Activated CD4-positive, CD25-positive, alpha-beta regulatory T cell treated with anti-CD3 and anti-CD28 coated beads, Interleukin-2, amount 50 U/mL, for 16 hours (primary cell): ENCODE results near the gene AMDHD2.
"Not testable (repeated sequence)": the region's sequence is repeated elsewhere in the genome, so short reads cannot be mapped to it uniquely, and the experiment has no call there.

Experiments
- DNase-seq: peaks from one replicate; pipeline ENCODE4 v3.0.0-alpha.2; 2020; ENCODE audit warnings: low read depth, low spot score

Gene AMDHD2

DNA sequence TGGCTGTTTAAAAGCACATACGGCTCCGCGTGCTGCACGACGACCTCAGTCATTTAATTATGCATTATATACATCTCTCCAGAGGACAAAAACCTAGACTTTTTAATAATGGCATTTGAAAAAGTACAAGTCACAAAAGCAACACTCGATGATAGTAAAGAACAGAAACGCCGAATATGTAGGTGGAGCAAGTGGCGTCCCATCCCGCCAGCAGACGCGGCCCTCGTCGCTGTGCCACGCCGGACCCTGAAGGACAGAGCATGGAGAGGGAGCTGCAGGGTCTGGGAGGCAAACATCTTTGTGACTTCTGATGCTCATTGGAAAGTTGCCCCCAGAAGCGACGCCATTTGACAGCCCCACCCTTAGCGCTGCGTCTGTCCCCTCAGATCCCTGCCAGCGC, 55.7 kb downstream of the AMDHD2 start:
- not testable (repeated sequence) for DNase-seq

GRCh38 chr16:2577044-2577443, 56.9 kb downstream of the AMDHD2 start:
- not testable (repeated sequence) for DNase-seq

DNA sequence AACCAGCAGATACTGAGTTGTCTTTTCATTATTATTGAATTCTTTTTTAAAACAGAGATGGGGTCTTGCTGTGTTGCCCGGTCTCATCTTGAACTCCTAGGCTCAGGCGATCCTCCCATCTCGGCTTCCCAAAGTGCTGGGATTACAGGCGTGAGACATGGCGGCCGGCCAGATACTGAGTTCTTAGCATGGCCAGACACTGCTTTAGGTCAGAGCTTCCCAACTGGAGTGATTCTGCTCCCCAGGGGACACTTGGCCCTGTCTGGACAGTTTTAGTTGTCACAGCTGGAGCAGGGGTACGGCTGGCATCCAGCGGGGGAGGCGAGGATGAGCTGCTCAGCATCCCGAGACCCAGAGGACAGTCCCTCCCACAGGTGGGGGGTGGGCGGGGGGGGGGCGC, 58.7 kb downstream of the AMDHD2 start:
- not testable (repeated sequence) for DNase-seq

DNA sequence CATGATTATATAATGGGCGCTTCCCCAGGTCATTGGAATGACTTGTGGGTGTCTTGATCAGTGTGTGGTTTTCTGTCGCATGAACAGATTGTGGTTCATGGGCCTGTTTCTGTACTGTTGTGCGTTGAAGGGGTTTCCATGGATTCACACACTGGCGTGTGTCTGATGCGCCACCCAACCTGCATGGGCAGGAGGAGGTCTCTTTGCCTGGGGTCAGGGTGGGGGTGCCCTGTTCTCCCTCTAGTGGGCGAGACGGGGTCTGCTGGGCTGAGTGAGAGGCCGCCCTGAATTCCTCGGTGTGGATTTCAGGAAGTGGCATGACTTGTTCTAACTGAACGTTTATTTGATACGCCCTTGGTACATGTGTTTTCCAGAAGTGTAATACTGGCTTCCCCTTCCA, 60.0 kb downstream of the AMDHD2 start:
- not testable (repeated sequence) for DNase-seq

DNA sequence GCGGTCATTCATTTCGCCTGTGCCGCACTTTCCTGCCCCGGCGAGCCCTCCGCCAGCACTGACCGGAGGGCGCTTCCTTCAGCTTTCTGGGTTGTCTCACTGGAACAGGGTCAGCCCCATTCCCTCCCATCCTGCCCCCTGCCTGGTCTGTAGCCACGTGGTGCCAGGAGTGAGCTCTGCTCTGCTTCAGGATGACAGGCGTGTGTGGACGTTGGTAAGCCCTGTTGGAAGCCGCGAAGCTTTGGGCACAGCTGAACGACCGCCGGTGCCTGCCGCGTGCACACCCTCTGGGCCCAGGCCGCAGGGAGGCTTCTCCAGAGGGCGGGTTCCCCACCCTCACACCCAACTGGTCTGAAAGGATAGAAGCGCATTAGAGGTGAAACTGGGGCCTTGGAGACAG, 60.6 kb downstream of the AMDHD2 start:
- DNase-seq, result not testable (repeated sequence)
